Measurements from ENCODE around the gene LAMB4. TPM values are rescaled to one million over a fixed set of nuclear protein-coding genes. Genes with fewer than 3 reads are reported as not detected.

LAMB4 gene
- total and polyA plus RNA-seq, 2 of the 4 experiments (the other 2 are of a cell fraction): 0.12 to 0.18 TPM

- H2BK120ac ChIP-seq (ENCODE audit: low read depth, low read length): no peak overlapping the region
- no peak overlapping the region for H3K18ac ChIP-seq (ENCODE audit: low read depth, low read length)
- ChIA-PET POLR2A (ENCODE audit: unreplicated experiment) (no interaction called here), CTCF (no interaction called here)
- no peak overlapping the region for H4K5ac ChIP-seq (ENCODE audit: low read depth, low read length)
- TF ChIP-seq RAD21 (IDR thresholded peaks at IDR 0.05; ENCODE audit: low read length): no peak
- TF ChIP-seq RCOR1 (IDR thresholded peaks at IDR 0.05; ENCODE audit: insufficient replicate concordance, low read length): no peak
- TF ChIP-seq RFX5 (IDR thresholded peaks at IDR 0.05; ENCODE audit: low read depth, low read length): no peak
- TF ChIP-seq, protein P1, sequence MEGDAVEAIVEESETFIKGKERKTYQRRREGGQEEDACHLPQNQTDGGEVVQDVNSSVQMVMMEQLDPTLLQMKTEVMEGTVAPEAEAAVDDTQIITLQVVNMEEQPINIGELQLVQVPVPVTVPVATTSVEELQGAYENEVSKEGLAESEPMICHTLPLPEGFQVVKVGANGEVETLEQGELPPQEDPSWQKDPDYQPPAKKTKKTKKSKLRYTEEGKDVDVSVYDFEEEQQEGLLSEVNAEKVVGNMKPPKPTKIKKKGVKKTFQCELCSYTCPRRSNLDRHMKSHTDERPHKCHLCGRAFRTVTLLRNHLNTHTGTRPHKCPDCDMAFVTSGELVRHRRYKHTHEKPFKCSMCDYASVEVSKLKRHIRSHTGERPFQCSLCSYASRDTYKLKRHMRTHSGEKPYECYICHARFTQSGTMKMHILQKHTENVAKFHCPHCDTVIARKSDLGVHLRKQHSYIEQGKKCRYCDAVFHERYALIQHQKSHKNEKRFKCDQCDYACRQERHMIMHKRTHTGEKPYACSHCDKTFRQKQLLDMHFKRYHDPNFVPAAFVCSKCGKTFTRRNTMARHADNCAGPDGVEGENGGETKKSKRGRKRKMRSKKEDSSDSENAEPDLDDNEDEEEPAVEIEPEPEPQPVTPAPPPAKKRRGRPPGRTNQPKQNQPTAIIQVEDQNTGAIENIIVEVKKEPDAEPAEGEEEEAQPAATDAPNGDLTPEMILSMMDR (conservative IDR thresholded peaks at IDR 0.05; ENCODE audit: low read depth, low read length): no peak
- TF ChIP-seq MAZ (IDR thresholded peaks at IDR 0.05; ENCODE audit: borderline replicate concordance, low read depth, low read length): no peak
- TF ChIP-seq NFE2L2 (IDR thresholded peaks at IDR 0.05; ENCODE audit: low read depth, low read length): no peak
- no peak for TF ChIP-seq MAFK (IDR thresholded peaks at IDR 0.05; ENCODE audit: low read depth, low read length)
- no peak for TF ChIP-seq MXI1 (IDR thresholded peaks at IDR 0.05; ENCODE audit: borderline replicate concordance, low read depth, low read length)
- no peak for TF ChIP-seq CHD1 (IDR thresholded peaks at IDR 0.05; ENCODE audit: low read depth, low read length)
- TF ChIP-seq BHLHE40 (IDR thresholded peaks at IDR 0.05; ENCODE audit: low read depth, low read length): no peak
- no peak for TF ChIP-seq CEBPB (IDR thresholded peaks at IDR 0.05; ENCODE audit: low read depth, low read length)
- no peak for TF ChIP-seq POLR2A (IDR thresholded peaks at IDR 0.05; ENCODE audit: low read depth, low read length)
- no peak for TF ChIP-seq FOS (IDR thresholded peaks at IDR 0.05; ENCODE audit: low read depth, low read length)
- TF ChIP-seq, protein P2, sequence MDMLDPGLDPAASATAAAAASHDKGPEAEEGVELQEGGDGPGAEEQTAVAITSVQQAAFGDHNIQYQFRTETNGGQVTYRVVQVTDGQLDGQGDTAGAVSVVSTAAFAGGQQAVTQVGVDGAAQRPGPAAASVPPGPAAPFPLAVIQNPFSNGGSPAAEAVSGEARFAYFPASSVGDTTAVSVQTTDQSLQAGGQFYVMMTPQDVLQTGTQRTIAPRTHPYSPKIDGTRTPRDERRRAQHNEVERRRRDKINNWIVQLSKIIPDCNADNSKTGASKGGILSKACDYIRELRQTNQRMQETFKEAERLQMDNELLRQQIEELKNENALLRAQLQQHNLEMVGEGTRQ (IDR thresholded peaks at IDR 0.05; ENCODE audit: low read depth, low read length): no peak
- TF ChIP-seq, protein P3, sequence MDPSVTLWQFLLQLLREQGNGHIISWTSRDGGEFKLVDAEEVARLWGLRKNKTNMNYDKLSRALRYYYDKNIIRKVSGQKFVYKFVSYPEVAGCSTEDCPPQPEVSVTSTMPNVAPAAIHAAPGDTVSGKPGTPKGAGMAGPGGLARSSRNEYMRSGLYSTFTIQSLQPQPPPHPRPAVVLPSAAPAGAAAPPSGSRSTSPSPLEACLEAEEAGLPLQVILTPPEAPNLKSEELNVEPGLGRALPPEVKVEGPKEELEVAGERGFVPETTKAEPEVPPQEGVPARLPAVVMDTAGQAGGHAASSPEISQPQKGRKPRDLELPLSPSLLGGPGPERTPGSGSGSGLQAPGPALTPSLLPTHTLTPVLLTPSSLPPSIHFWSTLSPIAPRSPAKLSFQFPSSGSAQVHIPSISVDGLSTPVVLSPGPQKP (IDR thresholded peaks at IDR 0.05; ENCODE audit: borderline replicate concordance, low read depth, low read length): no peak
- no peak for TF ChIP-seq SMC3 (IDR thresholded peaks at IDR 0.05; ENCODE audit: low read depth, low read length)
- H3K9me1 ChIP-seq (ENCODE audit: insufficient read depth, low read length): peaks cover 2% of the 10 kb centered on the region; the same call in 1 of the 2 replicates
- H2AFZ ChIP-seq (replicated peaks; ENCODE audit: low read length, poor library complexity): no peak overlapping the region
- intact Hi-C loops (cut with micrococcal nuclease): no loop called here
- H4K8ac ChIP-seq (ENCODE audit: low read depth in 2 of 2, low read length in 2 of 2): no peak overlapping the region
- no TSS peak for BruUV-seq (replicated peaks)
- H3K56ac ChIP-seq (ENCODE audit: extremely low read depth, insufficient read depth, low read length): no peak overlapping the region
- H2BK15ac ChIP-seq (ENCODE audit: low read depth, low read length): no peak overlapping the region
- DNase-seq (no peak), ATAC-seq (ENCODE audit: low read depth) (no peak)
- no CpG with 5 or more reads among the region's 3 CpGs for WGBS, 2 experiments (ENCODE audit: extremely low coverage in 2 of 2, insufficient read length in 1 of 2)
- no peaks in the 10 kb centered on the region for H3K79me1 ChIP-seq (ENCODE audit: low read depth in 1 of 2, low read length in 2 of 2)
- H3K4me1 ChIP-seq (ENCODE audit: control insufficient read depth, insufficient read depth, low read length): peaks cover 6% of the 10 kb centered on the region
- H3K27me3 ChIP-seq (ENCODE audit: control insufficient read depth, insufficient read depth, low read length): no peaks in the 10 kb centered on the region
- in situ Hi-C loops (cut with MboI; ENCODE audit: low sequenced_read_pairs): no loop called here
- no peak overlapping the region for H4K91ac ChIP-seq (ENCODE audit: insufficient read depth, low read depth, low read length)
- no peak overlapping the region for H3K9ac ChIP-seq (ENCODE audit: low read depth, low read length)
- no peaks in the 10 kb centered on the region for H3K9me3 ChIP-seq (ENCODE audit: control insufficient read depth, insufficient read depth, low read length)
- H3K27ac ChIP-seq (ENCODE audit: insufficient read depth, low read length): no peak overlapping the region
- H3K4me3 ChIP-seq (ENCODE audit: insufficient read depth, low read depth, low read length): no peak overlapping the region
- dilution Hi-C loops (cut with HindIII; ENCODE audit: low sequenced_read_pairs, unreplicated experiment): no loop called here
- no peak overlapping the region for H2AK5ac ChIP-seq (ENCODE audit: low read depth, low read length)
- H3K14ac ChIP-seq (replicated peaks; ENCODE audit: low read depth, low read length): no peak overlapping the region
- no peaks in the 10 kb centered on the region for H4K20me1 ChIP-seq (ENCODE audit: insufficient read depth, low read length)
- no peak overlapping the region for H3K23ac ChIP-seq (ENCODE audit: low read depth, low read length)
- H2BK5ac ChIP-seq (ENCODE audit: low read depth, low read length, poor library complexity, severe bottlenecking): no peak overlapping the region
- no peak overlapping the region for H3K4ac ChIP-seq (ENCODE audit: low read depth, low read length)
- no peak overlapping the region for H2AK9ac ChIP-seq (replicated peaks; ENCODE audit: low read depth, low read length, poor library complexity)
- H3K36me3 ChIP-seq (ENCODE audit: control insufficient read depth, insufficient read depth, low read length): no peaks in the 10 kb centered on the region
- no peak overlapping the region for H2BK20ac ChIP-seq (ENCODE audit: low read depth, low read length)
- H3K4me2 ChIP-seq (ENCODE audit: low read depth, low read length): no peak overlapping the region
These were observed 81.7 kb downstream of the LAMB4 start for GRCh38 chr7:108048422-108048821.
